Neural progenitor cell (in vitro differentiated cells): ENCODE data around the gene TRMT10B.

Source experiments
- EZH2 ChIP-seq: fragments of 200-600 bp; sonication (generic); IDR thresholded peaks from 2 replicates; pipeline ENCODE4 v1.6.1; 2017; ENCODE audit warnings: antibody characterized with exemption, mild to moderate bottlenecking, moderate library complexity
- TF ChIP-seq, protein P1 (sequence below): fragments of 200-600 bp; sonication (generic); IDR thresholded peaks from 2 replicates; pipeline ENCODE4 v1.5.1; 2017; ENCODE audit warnings: antibody characterized with exemption, mild to moderate bottlenecking

DNA sequence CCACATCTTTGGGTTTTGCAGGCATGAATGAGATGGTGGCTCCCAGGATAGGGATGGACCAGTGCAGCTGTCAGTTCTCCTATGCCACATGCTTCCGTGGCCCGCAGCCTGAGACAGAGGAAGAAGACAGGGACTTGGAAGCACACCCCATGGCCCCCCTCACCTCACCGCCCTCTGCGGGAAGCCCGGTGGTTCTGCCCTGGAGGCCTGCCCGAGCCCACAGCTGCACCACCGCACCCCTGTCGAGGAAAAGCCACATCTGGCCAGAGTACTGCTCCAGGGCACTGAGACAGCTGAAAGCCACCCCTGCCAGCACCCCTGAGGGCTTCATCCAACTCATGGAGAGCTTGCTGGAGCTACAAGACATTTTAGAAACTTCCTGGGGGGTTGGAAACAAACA lies 7.6 kb upstream of the TRMT10B start:
- TF ChIP-seq, protein P1, sequence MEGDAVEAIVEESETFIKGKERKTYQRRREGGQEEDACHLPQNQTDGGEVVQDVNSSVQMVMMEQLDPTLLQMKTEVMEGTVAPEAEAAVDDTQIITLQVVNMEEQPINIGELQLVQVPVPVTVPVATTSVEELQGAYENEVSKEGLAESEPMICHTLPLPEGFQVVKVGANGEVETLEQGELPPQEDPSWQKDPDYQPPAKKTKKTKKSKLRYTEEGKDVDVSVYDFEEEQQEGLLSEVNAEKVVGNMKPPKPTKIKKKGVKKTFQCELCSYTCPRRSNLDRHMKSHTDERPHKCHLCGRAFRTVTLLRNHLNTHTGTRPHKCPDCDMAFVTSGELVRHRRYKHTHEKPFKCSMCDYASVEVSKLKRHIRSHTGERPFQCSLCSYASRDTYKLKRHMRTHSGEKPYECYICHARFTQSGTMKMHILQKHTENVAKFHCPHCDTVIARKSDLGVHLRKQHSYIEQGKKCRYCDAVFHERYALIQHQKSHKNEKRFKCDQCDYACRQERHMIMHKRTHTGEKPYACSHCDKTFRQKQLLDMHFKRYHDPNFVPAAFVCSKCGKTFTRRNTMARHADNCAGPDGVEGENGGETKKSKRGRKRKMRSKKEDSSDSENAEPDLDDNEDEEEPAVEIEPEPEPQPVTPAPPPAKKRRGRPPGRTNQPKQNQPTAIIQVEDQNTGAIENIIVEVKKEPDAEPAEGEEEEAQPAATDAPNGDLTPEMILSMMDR = no peak
- TF ChIP-seq EZH2 = no peak
